A673 (cell line): ENCODE data around the gene CYTH2.

Experiments
- EZH2 ChIP-seq: fragments of 200-600 bp; sonication (generic); IDR thresholded peaks from 2 replicates; pipeline ENCODE4 v1.6.1; 2017; ENCODE audit warnings: borderline replicate concordance, low read depth, mild to moderate bottlenecking, mixed read lengths, antibody characterized with exemption, low read length; ENCODE audit not compliant: poor library complexity, severe bottlenecking
- TF ChIP-seq, protein P1 (sequence below): fragments of 300-800, 200-600 bp; sonication (generic); conservative IDR thresholded peaks from 2 replicates; pipeline ENCODE4 v1.5.1; 2017; ENCODE audit warnings: low read depth, mild to moderate bottlenecking, antibody characterized with exemption, low read length, moderate library complexity, mixed read lengths

DNA sequence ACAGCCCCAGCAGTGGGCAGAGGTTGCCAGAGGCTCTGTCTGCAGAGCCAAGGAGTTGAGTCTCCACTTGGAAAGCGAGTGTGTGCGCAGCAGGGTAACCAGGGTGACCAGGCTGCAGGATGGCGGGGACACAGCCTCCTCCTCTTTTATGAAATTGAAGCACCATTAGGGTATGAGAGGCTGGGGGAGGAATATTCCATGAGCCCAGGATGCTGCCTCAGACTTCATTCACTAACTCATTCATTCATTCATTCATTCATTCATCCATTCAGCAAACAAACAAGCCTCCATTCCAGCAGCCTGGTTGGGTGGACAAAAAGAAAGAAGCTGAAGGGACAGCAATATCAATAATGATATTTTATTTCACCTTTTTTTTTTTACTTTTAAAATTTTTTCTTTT lies 49.0 kb downstream of the CYTH2 start:
- TF ChIP-seq, protein P1, sequence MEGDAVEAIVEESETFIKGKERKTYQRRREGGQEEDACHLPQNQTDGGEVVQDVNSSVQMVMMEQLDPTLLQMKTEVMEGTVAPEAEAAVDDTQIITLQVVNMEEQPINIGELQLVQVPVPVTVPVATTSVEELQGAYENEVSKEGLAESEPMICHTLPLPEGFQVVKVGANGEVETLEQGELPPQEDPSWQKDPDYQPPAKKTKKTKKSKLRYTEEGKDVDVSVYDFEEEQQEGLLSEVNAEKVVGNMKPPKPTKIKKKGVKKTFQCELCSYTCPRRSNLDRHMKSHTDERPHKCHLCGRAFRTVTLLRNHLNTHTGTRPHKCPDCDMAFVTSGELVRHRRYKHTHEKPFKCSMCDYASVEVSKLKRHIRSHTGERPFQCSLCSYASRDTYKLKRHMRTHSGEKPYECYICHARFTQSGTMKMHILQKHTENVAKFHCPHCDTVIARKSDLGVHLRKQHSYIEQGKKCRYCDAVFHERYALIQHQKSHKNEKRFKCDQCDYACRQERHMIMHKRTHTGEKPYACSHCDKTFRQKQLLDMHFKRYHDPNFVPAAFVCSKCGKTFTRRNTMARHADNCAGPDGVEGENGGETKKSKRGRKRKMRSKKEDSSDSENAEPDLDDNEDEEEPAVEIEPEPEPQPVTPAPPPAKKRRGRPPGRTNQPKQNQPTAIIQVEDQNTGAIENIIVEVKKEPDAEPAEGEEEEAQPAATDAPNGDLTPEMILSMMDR: no peak
- TF ChIP-seq EZH2: no peak
